LNCAP (cell line): ENCODE results near the gene PPP1R13L.

Experiments used
- CTCF ChIP-seq: fragments of 450-650 bp; IDR thresholded peaks from 2 replicates; pipeline ENCODE4 v1.5.1; 2017; ENCODE audit warnings: mild to moderate bottlenecking

The PPP1R13L gene

GRCh38 chr19:45446944-45447343, 42.1 kb upstream of the PPP1R13L start:
- TF ChIP-seq CTCF: no peak

GRCh38 chr19:45446295-45446694, 41.4 kb upstream of the PPP1R13L start:
- 0 out of 2 replicates have a peak, but pooled peaks have one; percentile 19 for TF ChIP-seq CTCF

GRCh38 chr19:45445139-45445538, 40.3 kb upstream of the PPP1R13L start:
- no peak for TF ChIP-seq CTCF

GRCh38 chr19:45444318-45445041, 39.6 kb upstream of the PPP1R13L start:
- no peak for TF ChIP-seq CTCF

- no peak for TF ChIP-seq CTCF
These were observed 38.8 kb upstream of the PPP1R13L start for GRCh38 chr19:45443462-45444317.

- no peak for TF ChIP-seq CTCF
These were observed 38.1 kb upstream of the PPP1R13L start for GRCh38 chr19:45442778-45443461.

- no peak for TF ChIP-seq CTCF
These were observed 37.5 kb upstream of the PPP1R13L start for GRCh38 chr19:45442408-45442777.
